NCI-H2081 treated with DMSO at 0.1 percent for 48 hours (cell line): ENCODE results near the gene DSE.

Experiments used
- DNase-seq: peaks from one replicate; lab custom pipeline; 2025; lab: John Stamatoyannopoulos, UW

Gene DSE

GRCh38 chr6:116413357-116413756, 42.6 kb downstream of the DSE start:
- no peak for DNase-seq

DNA sequence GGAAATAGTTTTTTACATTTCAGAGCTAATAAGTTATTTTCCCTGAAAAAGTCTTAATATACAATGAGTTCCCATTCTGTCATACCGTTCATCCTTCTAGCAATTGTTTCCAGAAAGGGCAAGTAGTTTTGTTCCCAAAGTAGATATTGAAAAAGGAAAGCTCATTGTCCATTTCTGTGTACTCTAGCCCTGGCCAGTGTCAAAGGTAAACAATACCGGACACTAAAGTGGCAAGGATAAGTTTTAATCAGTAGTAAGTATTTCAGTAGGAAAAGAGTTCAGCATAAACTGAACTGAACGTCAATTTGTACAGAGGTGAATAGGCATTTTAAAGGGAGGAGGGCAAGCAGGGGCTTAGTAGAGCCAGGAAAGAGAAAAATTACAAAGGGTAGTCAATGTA, 46.9 kb downstream of the DSE start:
- DNase-seq: no peak

DNA sequence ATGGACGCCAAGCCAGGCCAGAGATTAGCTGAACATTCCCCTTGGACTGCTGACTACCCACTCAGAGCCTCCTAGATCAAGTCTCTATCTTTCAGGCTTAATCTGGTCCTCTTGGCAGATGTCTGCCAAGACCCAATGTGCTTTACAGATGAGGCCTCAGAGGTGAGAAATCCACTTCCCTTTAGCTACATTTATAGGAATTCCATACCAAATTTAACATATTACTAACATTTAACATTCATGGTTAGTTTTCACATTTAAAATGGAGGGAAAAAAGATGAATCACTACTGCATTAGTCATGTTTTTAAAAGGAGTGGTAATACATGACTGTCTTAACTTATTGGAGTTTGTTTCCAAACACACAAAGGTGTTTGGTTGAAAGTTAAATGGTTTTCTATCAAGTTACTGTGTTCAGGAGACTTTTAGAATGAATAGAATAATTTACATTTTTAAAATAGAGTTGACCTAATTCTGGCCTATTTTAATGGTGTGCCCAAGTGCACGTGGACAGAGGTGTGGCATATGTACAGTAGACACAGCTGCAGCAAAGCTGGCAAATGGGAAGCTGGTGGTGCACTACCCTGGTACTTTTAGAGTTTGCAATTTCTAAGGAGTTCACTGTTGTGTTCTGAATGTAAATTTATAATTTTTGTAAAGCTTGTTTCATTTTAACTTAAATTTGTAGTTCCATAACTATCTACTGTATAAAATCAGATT, 48.5 kb downstream of the DSE start:
- no peak for DNase-seq

- DNase-seq: no peak
These were observed 49.6 kb downstream of the DSE start for GRCh38 chr6:116420341-116420740.

GRCh38 chr6:116422238-116422637, 51.5 kb downstream of the DSE start:
- no peak for DNase-seq

DNA sequence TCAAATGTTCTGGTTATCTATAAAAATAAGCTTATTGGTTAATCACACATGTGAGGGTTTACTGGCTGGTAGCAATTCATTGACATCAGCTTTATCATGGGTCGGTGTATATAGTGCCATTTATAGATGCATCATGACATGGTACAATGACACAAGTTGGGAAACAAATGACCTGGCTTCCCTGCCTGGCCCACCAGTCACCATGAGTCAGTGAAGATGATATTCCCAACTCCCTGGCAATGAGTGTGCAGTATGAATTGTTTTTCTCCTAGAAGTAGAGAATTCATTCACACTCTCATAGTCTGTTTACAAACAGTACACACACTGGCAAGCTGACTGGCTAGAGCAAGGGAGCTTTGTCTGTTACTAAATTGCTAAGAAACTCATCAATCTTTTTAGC, 53.3 kb downstream of the DSE start:
- no peak for DNase-seq

DNA sequence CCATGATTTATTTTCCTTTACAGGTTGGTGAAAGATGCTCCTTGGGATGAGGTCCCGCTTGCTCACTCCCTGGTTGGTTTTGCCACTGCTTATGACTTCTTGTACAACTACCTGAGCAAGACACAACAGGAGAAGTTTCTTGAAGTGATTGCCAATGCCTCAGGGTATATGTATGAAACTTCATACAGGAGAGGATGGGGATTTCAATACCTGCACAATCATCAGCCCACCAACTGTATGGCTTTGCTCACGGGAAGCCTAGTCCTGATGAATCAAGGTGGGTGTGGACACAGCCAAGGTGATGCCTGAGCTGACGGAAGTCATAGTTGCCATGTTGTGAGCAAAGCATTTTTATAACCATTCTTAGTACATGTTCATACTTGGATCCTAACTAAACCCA, 55.8 kb downstream of the DSE start:
- DNase-seq: no peak

- DNase-seq: no peak
These were observed 58.4 kb downstream of the DSE start for GRCh38 chr6:116429111-116429510.

DNA sequence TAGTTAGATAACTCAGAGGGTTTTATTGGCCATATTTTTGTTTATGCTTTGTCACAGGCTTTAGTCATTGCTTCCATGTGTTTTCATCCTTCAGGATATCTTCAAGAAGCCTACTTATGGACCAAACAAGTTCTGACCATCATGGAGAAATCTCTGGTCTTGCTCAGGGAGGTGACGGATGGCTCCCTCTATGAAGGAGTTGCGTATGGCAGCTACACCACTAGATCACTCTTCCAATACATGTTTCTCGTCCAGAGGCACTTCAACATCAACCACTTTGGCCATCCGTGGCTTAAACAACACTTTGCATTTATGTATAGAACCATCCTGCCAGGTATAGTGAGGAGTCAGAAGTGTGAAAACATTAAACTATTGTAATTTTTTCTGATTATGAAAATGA, 60.1 kb downstream of the DSE start:
- no peak for DNase-seq

DNA sequence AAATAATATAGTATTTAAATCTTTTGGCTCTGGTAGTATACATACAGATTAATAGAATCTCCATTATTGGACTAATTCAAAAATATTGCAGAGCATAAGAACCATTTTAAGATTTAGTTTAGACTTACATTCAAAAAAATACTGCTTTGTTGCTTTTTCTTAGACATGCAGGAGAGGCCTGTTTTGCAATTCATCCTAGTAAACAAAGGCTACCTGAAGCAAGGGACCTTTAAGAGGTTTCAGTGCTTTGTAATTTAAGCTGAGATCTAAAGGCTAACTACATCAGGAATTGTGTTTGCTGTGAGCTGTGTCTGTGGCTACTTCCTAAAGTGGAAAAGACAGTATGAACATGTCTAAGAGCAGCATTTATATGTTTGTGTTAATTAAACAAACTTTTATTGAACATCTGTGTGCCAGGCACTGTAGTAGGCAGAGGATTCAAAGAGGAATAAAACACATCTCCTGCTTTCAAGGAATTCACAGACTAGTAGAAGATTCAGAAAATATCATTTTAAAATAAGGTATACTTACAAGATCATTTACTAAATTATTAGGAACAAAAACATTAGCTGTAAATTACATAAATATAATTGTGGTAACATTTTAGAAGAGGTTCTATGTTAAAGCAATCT, 61.3 kb downstream of the DSE start:
- DNase-seq: no peak

DNA sequence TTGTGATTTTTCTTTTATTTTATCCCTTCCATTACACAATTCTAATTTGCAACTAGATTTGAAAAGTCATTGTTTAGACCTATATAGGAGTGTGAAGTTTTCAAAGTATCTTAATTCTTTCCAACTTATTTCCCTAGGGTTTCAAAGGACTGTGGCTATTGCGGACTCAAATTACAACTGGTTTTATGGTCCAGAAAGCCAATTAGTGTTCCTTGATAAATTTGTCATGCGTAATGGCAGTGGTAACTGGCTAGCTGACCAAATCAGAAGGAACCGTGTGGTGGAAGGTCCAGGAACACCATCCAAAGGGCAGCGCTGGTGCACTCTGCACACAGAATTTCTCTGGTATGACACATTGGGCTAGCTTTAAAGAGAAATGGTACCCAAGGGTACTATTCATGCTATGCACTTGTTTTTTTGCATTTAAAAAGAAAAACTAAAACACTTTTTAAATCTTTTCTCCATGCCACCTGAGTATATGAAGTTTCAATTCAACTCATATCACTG, 62.5 kb downstream of the DSE start:
- DNase-seq: no peak

GRCh38 chr6:116434056-116434725, 63.4 kb downstream of the DSE start:
- DNase-seq: no peak

GRCh38 chr6:116436586-116436985, 65.8 kb downstream of the DSE start:
- DNase-seq: no peak

DNA sequence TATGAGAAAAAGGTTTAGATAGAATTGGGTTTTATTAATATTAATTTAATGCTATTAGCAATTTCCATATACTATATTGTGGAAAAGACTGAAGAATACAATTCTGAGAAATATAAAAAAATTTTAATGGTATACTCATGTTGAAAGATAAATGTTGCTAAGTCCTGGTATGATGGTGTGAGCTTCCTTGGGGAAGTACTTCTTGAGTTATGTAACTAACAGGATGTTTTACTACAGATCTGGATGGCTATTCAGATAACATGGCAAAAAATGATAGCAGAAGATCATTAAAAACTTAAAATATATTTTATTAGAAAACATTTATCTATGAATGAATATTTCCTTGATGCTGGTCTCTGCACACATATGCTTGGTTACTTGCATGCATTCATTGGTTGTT, 66.9 kb downstream of the DSE start:
- no peak for DNase-seq

GRCh38 chr6:116438590-116439448, 68.1 kb downstream of the DSE start:
- no peak for DNase-seq

DNA sequence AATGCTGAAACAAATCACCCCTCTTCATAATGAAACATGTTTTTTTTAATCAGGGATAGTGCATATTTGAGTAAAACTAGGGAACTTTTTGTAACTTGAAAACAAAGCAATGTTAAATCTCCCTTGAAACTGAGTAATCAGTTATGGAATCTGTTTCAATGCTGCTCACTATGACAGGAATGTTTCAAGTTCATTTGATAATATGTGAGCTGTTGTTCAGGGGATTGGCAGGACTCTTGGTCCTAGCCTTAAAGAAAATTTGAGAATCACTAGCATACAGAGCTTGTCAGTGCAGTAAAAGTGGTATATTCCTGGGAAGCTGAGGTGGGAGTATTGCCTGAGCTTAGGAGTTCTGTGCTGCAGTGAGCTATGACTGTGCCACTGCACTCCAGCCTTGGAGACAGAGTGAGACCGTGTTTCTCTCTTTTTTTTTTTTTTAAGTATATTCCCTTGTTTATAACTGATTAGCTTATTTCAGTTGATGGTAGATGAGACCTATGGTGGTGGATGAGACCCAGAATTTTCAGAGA, 68.8 kb downstream of the DSE start:
- DNase-seq: no peak

DNA sequence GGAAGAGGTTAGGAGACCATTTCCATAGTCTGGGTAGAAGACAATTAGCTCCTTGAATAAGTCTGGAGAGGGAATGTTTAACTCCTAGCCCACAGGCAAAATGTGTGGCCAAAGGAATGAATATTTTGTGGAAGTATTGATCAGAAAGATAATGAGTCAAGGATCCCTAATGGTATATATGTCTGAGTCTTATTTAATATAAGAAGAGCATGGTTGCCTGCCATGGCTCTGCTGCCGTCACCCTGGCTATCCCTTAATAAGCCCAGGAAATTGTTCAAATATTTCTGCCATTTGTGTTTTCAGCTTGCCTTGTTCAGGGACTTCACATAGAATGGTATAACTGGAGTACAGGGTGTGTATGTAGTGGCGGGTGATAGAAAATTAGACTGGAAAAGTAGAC, 72.4 kb downstream of the DSE start:
- DNase-seq: no peak

- DNase-seq: no peak
These were observed 73.3 kb downstream of the DSE start for GRCh38 chr6:116444092-116444491.

DNA sequence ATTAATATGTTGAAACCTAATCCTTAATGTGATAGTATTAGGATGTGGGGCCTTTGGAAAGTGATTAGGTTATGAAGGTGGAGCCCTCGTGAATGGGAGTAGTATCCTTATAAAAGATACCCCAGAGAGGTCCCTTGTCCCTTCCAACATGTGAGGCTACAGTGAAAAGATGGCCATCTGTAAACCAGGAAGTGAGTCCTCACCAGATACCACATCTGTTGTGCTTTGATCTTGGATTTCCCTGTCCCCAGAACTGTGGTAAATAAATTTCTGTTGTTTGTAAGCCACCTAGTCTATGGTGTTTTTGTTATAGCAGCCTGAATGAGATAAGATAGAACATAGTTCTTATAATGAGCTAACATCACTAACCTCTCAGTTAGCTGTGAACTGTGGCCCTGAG, 73.8 kb downstream of the DSE start:
- DNase-seq: no peak

- DNase-seq: no peak
These were observed 74.4 kb downstream of the DSE start for GRCh38 chr6:116445102-116445501.

DNA sequence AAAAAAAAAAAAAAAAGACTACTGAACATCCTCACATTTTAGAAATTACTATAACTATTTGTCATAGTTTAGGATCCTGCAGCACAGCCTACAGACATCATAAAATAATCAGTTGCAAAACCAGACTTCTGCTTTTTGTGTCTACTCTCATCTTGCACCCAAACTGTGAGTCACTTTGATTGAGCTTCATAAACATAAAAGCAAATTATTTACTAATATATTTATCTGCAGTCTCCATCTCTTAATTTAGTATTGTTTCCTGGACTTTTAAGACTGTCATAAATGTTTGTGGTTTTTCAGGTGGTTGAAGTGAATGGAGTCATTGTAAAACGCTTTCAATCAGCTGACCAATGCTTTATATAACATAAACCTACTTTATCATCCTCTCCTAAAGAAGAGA, 75.7 kb downstream of the DSE start:
- DNase-seq: no peak

DNA sequence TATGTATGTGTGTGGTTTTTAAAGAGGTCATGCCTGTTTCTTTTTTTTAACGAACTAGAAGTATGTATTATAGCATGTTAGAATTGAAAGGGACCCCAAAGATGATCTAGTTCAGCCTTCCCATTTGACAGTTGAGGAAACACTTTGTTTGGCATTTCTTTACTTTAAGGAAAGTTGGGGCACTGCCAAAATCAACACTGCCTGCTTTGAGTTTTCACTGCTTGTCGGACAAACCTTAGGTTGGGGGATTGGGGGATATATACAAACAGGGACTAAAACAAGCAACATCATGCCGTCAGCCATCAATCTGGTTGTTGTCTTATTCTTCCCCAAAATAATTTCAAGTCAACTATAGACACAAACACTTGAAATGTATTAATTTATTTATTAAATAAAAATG, 76.3 kb downstream of the DSE start:
- DNase-seq: no peak
